Liver (tissue), 9 donors: ENCODE results near the gene ATP11C. TPM values are rescaled to one million over a fixed set of nuclear protein-coding genes. Genes with fewer than 3 reads are reported as not detected.

Experiments
- DNase-seq: peaks from one replicate; pipeline ENCODE4 v3.0.0-alpha.2; 2017; ENCODE audit warnings: low spot score
- H3K27ac ChIP-seq, 2 donors: one replicate each; pipeline ENCODE4 v1.7.0; 2013; ENCODE audit warnings: inconsistent platforms in 2 of 2, low read length in 2 of 2, control low read depth in 1 of 2, low read depth in 1 of 2, mild to moderate bottlenecking in 1 of 2
- H3K27me3 ChIP-seq, 4 donors: one replicate each; pipeline versions ENCODE4 v1.6.1 to v1.7.0; 2013; ENCODE audit warnings: low read length in 3 of 4, inconsistent platforms in 1 of 4, mild to moderate bottlenecking in 1 of 4, moderate library complexity in 1 of 4; ENCODE audit not compliant: control insufficient read depth in 4 of 4, insufficient read depth in 4 of 4
- H3K36me3 ChIP-seq, 4 donors: one replicate each; pipeline versions ENCODE4 v1.6.1 to v1.7.0; 2013; ENCODE audit warnings: low read length in 3 of 4, mild to moderate bottlenecking in 3 of 4, low read depth in 1 of 4, moderate library complexity in 1 of 4; ENCODE audit not compliant: control insufficient read depth in 4 of 4, insufficient read depth in 3 of 4
- H3K4me1 ChIP-seq, 4 donors: one replicate each; pipeline versions ENCODE4 v1.6.1 to v1.7.0; 2013; ENCODE audit warnings: low read length in 3 of 4, mild to moderate bottlenecking in 3 of 4, moderate library complexity in 1 of 4; ENCODE audit not compliant: control insufficient read depth in 4 of 4, insufficient read depth in 4 of 4
- H3K4me3 ChIP-seq, 3 donors: one replicate each; pipeline versions ENCODE4 v1.6.1 to v1.7.0; 2013; ENCODE audit warnings: low read length in 3 of 3, control low read depth in 1 of 3, low read depth in 1 of 3, mild to moderate bottlenecking in 1 of 3
- H3K9ac ChIP-seq, 2 donors: one replicate each; pipeline ENCODE4 v1.7.0; 2013; ENCODE audit warnings: low read length in 2 of 2, mild to moderate bottlenecking in 2 of 2, moderate library complexity in 2 of 2, control low read depth in 1 of 2, low read depth in 1 of 2
- H3K9me3 ChIP-seq, 4 donors: one replicate each; pipeline versions ENCODE4 v1.6.1 to v1.7.0; 2013; ENCODE audit warnings: low read length in 3 of 4; ENCODE audit not compliant: control insufficient read depth in 4 of 4
- ATF3 ChIP-seq: IDR thresholded peaks from 2 replicates; pipeline ENCODE4 v1.6.1; 2016; ENCODE audit warnings: antibody characterized with exemption
- EGR1 ChIP-seq, 2 donors: IDR thresholded peaks; 2 replicates each; pipeline ENCODE4 v1.6.1; 2016 to 2018; ENCODE audit warnings: antibody characterized with exemption in 2 of 2, low read depth in 2 of 2
- FOXA1 ChIP-seq: IDR thresholded peaks from 2 replicates; pipeline ENCODE4 v1.6.1; 2016; ENCODE audit warnings: antibody characterized with exemption
- FOXA2 ChIP-seq: IDR thresholded peaks from 2 replicates; pipeline ENCODE4 v1.6.1; 2016; ENCODE audit warnings: antibody characterized with exemption
- GABPA ChIP-seq, 2 donors: IDR thresholded peaks in 1 of 2; conservative IDR thresholded peaks in 1 of 2; 2 replicates each; pipeline ENCODE4 v1.6.1; 2016; ENCODE audit warnings: antibody characterized with exemption in 2 of 2, mild to moderate bottlenecking in 1 of 2, moderate library complexity in 1 of 2
- HNF4A ChIP-seq, 2 donors: conservative IDR thresholded peaks; 2 replicates each; pipeline ENCODE4 v1.6.1; 2016; ENCODE audit warnings: antibody characterized with exemption in 2 of 2, mild to moderate bottlenecking in 2 of 2
- HNF4G ChIP-seq: IDR thresholded peaks from 2 replicates; pipeline ENCODE4 v1.6.1; 2016; ENCODE audit warnings: antibody characterized with exemption
- JUND ChIP-seq, 2 donors: IDR thresholded peaks; 2 replicates each; pipeline ENCODE4 v1.6.1; 2016; ENCODE audit warnings: antibody characterized with exemption in 2 of 2
- MAX ChIP-seq: IDR thresholded peaks from 2 replicates; pipeline ENCODE4 v1.6.1; 2016; ENCODE audit warnings: antibody characterized with exemption
- RXRA ChIP-seq, 2 donors: IDR thresholded peaks; 2 replicates each; pipeline ENCODE4 v1.6.1; 2017 to 2018; ENCODE audit warnings: antibody characterized with exemption in 2 of 2, mild to moderate bottlenecking in 1 of 2
- SP1 ChIP-seq: IDR thresholded peaks from 2 replicates; pipeline ENCODE4 v1.6.1; 2018; ENCODE audit warnings: antibody characterized with exemption, mild to moderate bottlenecking
- TAF1 ChIP-seq: conservative IDR thresholded peaks from 2 replicates; pipeline ENCODE4 v1.6.1; 2016; ENCODE audit warnings: antibody characterized with exemption, mild to moderate bottlenecking
- YY1 ChIP-seq: IDR thresholded peaks from 2 replicates; pipeline ENCODE4 v1.6.1; 2016; ENCODE audit warnings: antibody characterized with exemption, mild to moderate bottlenecking
- WGBS: extraction: QIAGEN DNeasy Blood & Tissue Kit; methylation state at CpG from one replicate; pipeline ENCODE4 v1.1.7; 2013; 5-methylcytosine and 5-hydroxymethylcytosine counted together
- polyA plus RNA-seq, 2 donors: library from polyadenylated mRNA; stranded (reverse) in 1 of 2; unstranded in 1 of 2; fragments of 200-250 nt in 1 of 2; fragments of >200 nt in 1 of 2; fragmentation: Nextera tagmentation in 1 of 2; extraction: Ambion mirVana in 1 of 2; gene quantifications; one replicate each; pipeline versions ENCODE4 v1.2.1 to v1.2.3, GENCODE V29; 2013 to 2015
- total RNA-seq, 2 donors: library from RNA; depleted of rRNA; stranded (reverse); fragments of >200 nt; gene quantifications; one replicate each; pipeline ENCODE4 v1.2.3, GENCODE V29; 2014
- TF ChIP-seq, protein P1 (sequence below): fragments of 150-350 bp; IDR thresholded peaks from 2 replicates; pipeline ENCODE4 v1.5.1; 2017; ENCODE audit warnings: improper control_type of control experiment, low read depth, low read length; ENCODE audit not compliant: missing input control
- TF ChIP-seq, protein P2 (sequence below): IDR thresholded peaks from 2 replicates; pipeline ENCODE4 v1.6.1; 2016; ENCODE audit warnings: antibody characterized with exemption, mild to moderate bottlenecking
- donor health status: healthy.
- donor health status: healthy.
- donor health status: healthy.
- donor health status: healthy.
- donor health status: healthy.

Gene ATP11C
- total and polyA plus RNA-seq, 4 donors = 11.8 to 52.1 (median 18.9) TPM

DNA sequence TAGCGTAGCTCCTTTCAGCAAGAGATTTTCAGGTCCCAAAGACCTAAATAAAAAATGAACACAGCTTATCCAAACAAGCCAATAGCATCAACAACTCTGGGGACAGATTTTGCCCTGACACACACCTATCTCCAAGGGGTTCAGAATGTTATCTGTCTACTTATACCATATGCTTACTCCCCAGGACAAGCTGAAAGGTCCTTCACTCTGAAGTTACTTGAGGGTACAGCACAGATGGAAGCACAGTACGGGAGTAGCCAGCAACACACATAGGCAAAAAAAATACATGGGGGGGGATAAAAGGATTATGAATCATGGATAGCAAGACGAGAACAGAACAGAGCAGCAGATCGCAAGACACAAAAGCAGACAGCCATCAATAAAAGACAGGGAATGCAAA, 134.2 kb downstream of the ATP11C start:
- H3K9ac ChIP-seq = no peak overlapping the region
- no peak for DNase-seq
- H3K4me3 ChIP-seq = no peak overlapping the region
- H3K36me3 ChIP-seq = peaks cover 0 to 31% (median 20%) of the 10 kb centered on the region in 4 donors
- no peak overlapping the region for H3K27ac ChIP-seq
- WGBS = 98% methylated on average over 4 of the region's 4 CpGs
- no peaks in the 10 kb centered on the region for H3K27me3 ChIP-seq
- TF ChIP-seq SP1 (no peak), HNF4A (conservative IDR thresholded peaks at IDR 0.05) (no peak), YY1 (no peak), EGR1 (IDR thresholded peaks at IDR 0.05; ENCODE audit: low read depth in 2 of 2) (no peak), MAX (no peak), FOXA2 (no peak), FOXA1 (no peak), TAF1 (no peak), ATF3 (no peak), JUND (IDR thresholded peaks at IDR 0.05) (no peak), GABPA (IDR thresholded peaks at IDR 0.05 in 1 of 2, conservative IDR thresholded peaks at IDR 0.05 in 1 of 2) (no peak), HNF4G (no peak)
- TF ChIP-seq, protein P1, sequence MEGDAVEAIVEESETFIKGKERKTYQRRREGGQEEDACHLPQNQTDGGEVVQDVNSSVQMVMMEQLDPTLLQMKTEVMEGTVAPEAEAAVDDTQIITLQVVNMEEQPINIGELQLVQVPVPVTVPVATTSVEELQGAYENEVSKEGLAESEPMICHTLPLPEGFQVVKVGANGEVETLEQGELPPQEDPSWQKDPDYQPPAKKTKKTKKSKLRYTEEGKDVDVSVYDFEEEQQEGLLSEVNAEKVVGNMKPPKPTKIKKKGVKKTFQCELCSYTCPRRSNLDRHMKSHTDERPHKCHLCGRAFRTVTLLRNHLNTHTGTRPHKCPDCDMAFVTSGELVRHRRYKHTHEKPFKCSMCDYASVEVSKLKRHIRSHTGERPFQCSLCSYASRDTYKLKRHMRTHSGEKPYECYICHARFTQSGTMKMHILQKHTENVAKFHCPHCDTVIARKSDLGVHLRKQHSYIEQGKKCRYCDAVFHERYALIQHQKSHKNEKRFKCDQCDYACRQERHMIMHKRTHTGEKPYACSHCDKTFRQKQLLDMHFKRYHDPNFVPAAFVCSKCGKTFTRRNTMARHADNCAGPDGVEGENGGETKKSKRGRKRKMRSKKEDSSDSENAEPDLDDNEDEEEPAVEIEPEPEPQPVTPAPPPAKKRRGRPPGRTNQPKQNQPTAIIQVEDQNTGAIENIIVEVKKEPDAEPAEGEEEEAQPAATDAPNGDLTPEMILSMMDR = no peak
- TF ChIP-seq, protein P2, sequence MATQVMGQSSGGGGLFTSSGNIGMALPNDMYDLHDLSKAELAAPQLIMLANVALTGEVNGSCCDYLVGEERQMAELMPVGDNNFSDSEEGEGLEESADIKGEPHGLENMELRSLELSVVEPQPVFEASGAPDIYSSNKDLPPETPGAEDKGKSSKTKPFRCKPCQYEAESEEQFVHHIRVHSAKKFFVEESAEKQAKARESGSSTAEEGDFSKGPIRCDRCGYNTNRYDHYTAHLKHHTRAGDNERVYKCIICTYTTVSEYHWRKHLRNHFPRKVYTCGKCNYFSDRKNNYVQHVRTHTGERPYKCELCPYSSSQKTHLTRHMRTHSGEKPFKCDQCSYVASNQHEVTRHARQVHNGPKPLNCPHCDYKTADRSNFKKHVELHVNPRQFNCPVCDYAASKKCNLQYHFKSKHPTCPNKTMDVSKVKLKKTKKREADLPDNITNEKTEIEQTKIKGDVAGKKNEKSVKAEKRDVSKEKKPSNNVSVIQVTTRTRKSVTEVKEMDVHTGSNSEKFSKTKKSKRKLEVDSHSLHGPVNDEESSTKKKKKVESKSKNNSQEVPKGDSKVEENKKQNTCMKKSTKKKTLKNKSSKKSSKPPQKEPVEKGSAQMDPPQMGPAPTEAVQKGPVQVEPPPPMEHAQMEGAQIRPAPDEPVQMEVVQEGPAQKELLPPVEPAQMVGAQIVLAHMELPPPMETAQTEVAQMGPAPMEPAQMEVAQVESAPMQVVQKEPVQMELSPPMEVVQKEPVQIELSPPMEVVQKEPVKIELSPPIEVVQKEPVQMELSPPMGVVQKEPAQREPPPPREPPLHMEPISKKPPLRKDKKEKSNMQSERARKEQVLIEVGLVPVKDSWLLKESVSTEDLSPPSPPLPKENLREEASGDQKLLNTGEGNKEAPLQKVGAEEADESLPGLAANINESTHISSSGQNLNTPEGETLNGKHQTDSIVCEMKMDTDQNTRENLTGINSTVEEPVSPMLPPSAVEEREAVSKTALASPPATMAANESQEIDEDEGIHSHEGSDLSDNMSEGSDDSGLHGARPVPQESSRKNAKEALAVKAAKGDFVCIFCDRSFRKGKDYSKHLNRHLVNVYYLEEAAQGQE = no peak
- H3K9me3 ChIP-seq = no peaks in the 10 kb centered on the region
- H3K4me1 ChIP-seq = no peaks in the 10 kb centered on the region

DNA sequence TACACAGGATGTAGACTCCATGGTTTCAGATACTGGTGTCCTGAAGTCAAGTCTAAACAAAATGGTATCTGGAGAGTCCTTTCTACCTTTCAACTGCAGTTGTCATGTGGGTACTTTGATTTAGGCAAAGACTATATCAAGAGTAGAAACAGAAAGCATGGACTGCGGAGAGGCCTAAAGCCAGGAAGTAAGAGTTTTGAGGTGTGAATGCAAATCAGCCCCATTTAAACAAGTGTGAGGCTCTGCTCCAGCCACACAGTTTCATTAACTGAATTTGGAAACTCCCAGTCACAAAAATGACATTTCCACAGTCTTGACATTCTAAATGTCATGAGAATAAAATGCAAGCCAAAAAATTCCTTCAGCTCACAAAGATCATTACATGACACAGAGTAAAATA, 137.7 kb downstream of the ATP11C start:
- 84% methylated on average over 1 of the region's 1 CpG for WGBS
- Histone ChIP-seq H3K27me3 (no peaks in the 10 kb centered on the region), H3K9me3 (no peaks in the 10 kb centered on the region), H3K4me1 (no peaks in the 10 kb centered on the region), H3K9ac (no peak overlapping the region), H3K36me3 (peaks cover 0 to 21% (median 12%) of the 10 kb centered on the region in 4 donors), H3K27ac (no peak overlapping the region), H3K4me3 (no peak overlapping the region)
- no peak for DNase-seq
- no peak for TF ChIP-seq FOXA1
- TF ChIP-seq, protein P2 = no peak
- no peak for TF ChIP-seq HNF4A (conservative IDR thresholded peaks at IDR 0.05)
- no peak for TF ChIP-seq HNF4G
- no peak for TF ChIP-seq GABPA (IDR thresholded peaks at IDR 0.05 in 1 of 2, conservative IDR thresholded peaks at IDR 0.05 in 1 of 2)
- TF ChIP-seq FOXA2 = no peak
- no peak for TF ChIP-seq TAF1
- TF ChIP-seq SP1 = no peak
- no peak for TF ChIP-seq RXRA (IDR thresholded peaks at IDR 0.05)
